C4-2B (cell line): Measurements from ENCODE around the gene FGFRL1.

ENCODE experiments used
- CTCF ChIP-seq: fragments of 450-650 bp; conservative IDR thresholded peaks from 2 replicates; pipeline ENCODE4 v1.5.1; 2017; ENCODE audit warnings: mild to moderate bottlenecking
- ZFX ChIP-seq: fragments of 450-650 bp; IDR thresholded peaks from 2 replicates; pipeline ENCODE4 v1.6.1; 2017

GRCh38 chr4:1002631-1003251 lies 8.7 kb upstream of the FGFRL1 start:
- TF ChIP-seq CTCF (no peak), ZFX (no peak)
